HEK293T (cell line): ENCODE results near the gene RNASE9.
"Not testable (repeated sequence)": the region's sequence is repeated elsewhere in the genome, so short reads cannot be mapped to it uniquely, and the experiment has no call there.

Experiments used
- CTCF ChIA-PET: fragments of 350-600 bp; formaldehyde crosslinking; extraction: SDS; loops from one replicate; lab custom pipeline; 2021; ENCODE audit warnings: antibody characterized with exemption, inconsistent platforms; lab: Yijun Ruan, JAX
- POLR2A ChIA-PET: fragments of 350-600 bp; formaldehyde crosslinking; extraction: SDS; loops from one replicate; lab custom pipeline; 2020; ENCODE audit warnings: antibody characterized with exemption, inconsistent platforms; lab: Yijun Ruan, JAX
- DNase-seq: peaks from one replicate; pipeline ENCODE4 v3.0.0; 2012; ENCODE audit warnings: mixed read lengths; ENCODE audit errors: extremely low spot score
- ARNT ChIP-seq: fragments of 450-650 bp; IDR thresholded peaks from 2 replicates; pipeline ENCODE4 v1.6.1; 2017; ENCODE audit warnings: mild to moderate bottlenecking
- BHLHE40 ChIP-seq: fragments of 450-650 bp; IDR thresholded peaks from 2 replicates; pipeline ENCODE4 v1.6.1; 2016; ENCODE audit warnings: mild to moderate bottlenecking, moderate library complexity, borderline replicate concordance
- CTBP1 ChIP-seq: fragments of 450-650 bp; IDR thresholded peaks from 2 replicates; pipeline ENCODE4 v1.6.1; 2016; ENCODE audit warnings: borderline replicate concordance
- ELF4 ChIP-seq: fragments of 450-650 bp; IDR thresholded peaks from 2 replicates; pipeline ENCODE4 v1.6.1; 2017; ENCODE audit warnings: antibody characterized with exemption
- FOXA1 ChIP-seq: fragments of 450-650 bp; IDR thresholded peaks from 2 replicates; pipeline ENCODE4 v1.6.1; 2016; ENCODE audit warnings: mild to moderate bottlenecking
- FOXK2 ChIP-seq: fragments of 450-650 bp; IDR thresholded peaks from 2 replicates; pipeline ENCODE4 v1.6.1; 2016; ENCODE audit warnings: mild to moderate bottlenecking
- FOXM1 ChIP-seq: fragments of 450-650 bp; IDR thresholded peaks from 2 replicates; pipeline ENCODE4 v1.6.1; 2017; ENCODE audit warnings: mild to moderate bottlenecking, borderline replicate concordance
- HDGF ChIP-seq: fragments of 450-650 bp; IDR thresholded peaks from 2 replicates; pipeline ENCODE4 v1.6.1; 2017; ENCODE audit warnings: antibody characterized with exemption, borderline replicate concordance
- L3MBTL2 ChIP-seq: fragments of 450-650 bp; conservative IDR thresholded peaks from 2 replicates; pipeline ENCODE4 v1.6.1; 2016; ENCODE audit warnings: mild to moderate bottlenecking
- LEF1 ChIP-seq: fragments of 450-650 bp; IDR thresholded peaks from 2 replicates; pipeline ENCODE4 v1.6.1; 2017; ENCODE audit warnings: mild to moderate bottlenecking, borderline replicate concordance
- NFRKB ChIP-seq: fragments of 450-650 bp; IDR thresholded peaks from 2 replicates; pipeline ENCODE4 v1.6.1; 2016; ENCODE audit warnings: mild to moderate bottlenecking, moderate library complexity
- PKNOX1 ChIP-seq: fragments of 450-650 bp; IDR thresholded peaks from 2 replicates; pipeline ENCODE4 v1.6.1; 2016
- SP1 ChIP-seq: fragments of 450-650 bp; IDR thresholded peaks from 2 replicates; pipeline ENCODE4 v1.6.1; 2017
- SUZ12 ChIP-seq: fragments of 450-650 bp; IDR thresholded peaks from 2 replicates; pipeline ENCODE4 v1.6.1; 2016; ENCODE audit warnings: mild to moderate bottlenecking
- TARDBP ChIP-seq: fragments of 450-650 bp; IDR thresholded peaks from 2 replicates; pipeline ENCODE4 v1.6.1; 2016
- ZNF384 ChIP-seq: fragments of 450-650 bp; IDR thresholded peaks from 2 replicates; pipeline ENCODE4 v1.6.1; 2016

RNASE9 gene

GRCh38 chr14:20578784-20579502 lies 18.1 kb upstream of the RNASE9 start:
- ChIA-PET POLR2A (no interaction called here), CTCF (no interaction called here)
- no peak for DNase-seq
- no peak for TF ChIP-seq NFRKB
- TF ChIP-seq ZNF384: no peak
- TF ChIP-seq FOXK2: no peak
- no peak for TF ChIP-seq FOXA1
- TF ChIP-seq ARNT: no peak
- TF ChIP-seq TARDBP: no peak
- TF ChIP-seq SUZ12: no peak
- no peak for TF ChIP-seq HDGF
- TF ChIP-seq ELF4: no peak
- TF ChIP-seq FOXM1: no peak
- TF ChIP-seq BHLHE40: no peak
- TF ChIP-seq L3MBTL2: no peak
- no peak for TF ChIP-seq LEF1
- TF ChIP-seq PKNOX1: no peak
- TF ChIP-seq CTBP1: no peak
- no peak for TF ChIP-seq SP1

- no peak for DNase-seq
- no peak for TF ChIP-seq FOXK2
- TF ChIP-seq ARNT: no peak
- no peak for TF ChIP-seq PKNOX1
- no peak for TF ChIP-seq FOXM1
- TF ChIP-seq ZNF384: no peak
- no peak for TF ChIP-seq FOXA1
- no peak for TF ChIP-seq TARDBP
- TF ChIP-seq SP1: no peak
- no peak for TF ChIP-seq ELF4
- no peak for TF ChIP-seq L3MBTL2
- no peak for TF ChIP-seq SUZ12
- no peak for TF ChIP-seq LEF1
- no peak for TF ChIP-seq BHLHE40
- no peak for TF ChIP-seq NFRKB
- TF ChIP-seq CTBP1: no peak
- no peak for TF ChIP-seq HDGF
- ChIA-PET POLR2A (no interaction called here), CTCF (no interaction called here)
These were observed 17.5 kb upstream of the RNASE9 start for GRCh38 chr14:20578325-20578724.

- DNase-seq, POLR2A ChIA-PET, CTCF ChIA-PET: not testable (repeated sequence)
These were observed 11.6 kb upstream of the RNASE9 start for GRCh38 chr14:20572382-20572990.

DNA sequence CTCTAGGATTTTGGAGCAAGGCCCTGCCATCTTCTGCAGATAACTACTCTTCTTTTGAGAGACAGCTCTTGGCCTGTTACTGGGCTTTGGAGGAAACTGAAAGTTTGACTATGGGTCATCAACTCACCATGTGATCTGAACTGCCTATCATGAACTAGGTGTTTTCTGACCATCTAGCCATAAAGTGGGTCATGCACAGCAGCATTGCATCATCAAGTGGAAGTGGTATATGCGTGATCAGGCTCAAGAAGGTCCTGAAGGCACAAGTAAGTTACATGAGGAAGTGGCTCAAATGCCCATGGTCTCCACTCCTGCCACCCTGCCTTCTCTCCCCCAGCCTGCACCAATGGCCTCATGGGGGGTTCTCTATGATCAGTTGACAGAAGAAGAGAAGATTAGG lies 9.9 kb upstream of the RNASE9 start:
- CTCF ChIA-PET, DNase-seq, POLR2A ChIA-PET: not testable (repeated sequence)

- DNase-seq, CTCF ChIA-PET, POLR2A ChIA-PET: not testable (repeated sequence)
These were observed 9.0 kb upstream of the RNASE9 start for GRCh38 chr14:20569865-20570264.

GRCh38 chr14:20569066-20569465 lies 8.2 kb upstream of the RNASE9 start:
- TF ChIP-seq SUZ12 (no peak), TARDBP (no peak), L3MBTL2 (no peak), SP1 (no peak), FOXM1 (no peak), FOXA1 (no peak), CTBP1 (no peak), FOXK2 (no peak), NFRKB (no peak), ZNF384 (no peak), ELF4 (no peak), PKNOX1 (no peak), ARNT (no peak), BHLHE40 (no peak), LEF1 (no peak), HDGF (no peak)
- ChIA-PET CTCF (no interaction called here), POLR2A (no interaction called here)

DNA sequence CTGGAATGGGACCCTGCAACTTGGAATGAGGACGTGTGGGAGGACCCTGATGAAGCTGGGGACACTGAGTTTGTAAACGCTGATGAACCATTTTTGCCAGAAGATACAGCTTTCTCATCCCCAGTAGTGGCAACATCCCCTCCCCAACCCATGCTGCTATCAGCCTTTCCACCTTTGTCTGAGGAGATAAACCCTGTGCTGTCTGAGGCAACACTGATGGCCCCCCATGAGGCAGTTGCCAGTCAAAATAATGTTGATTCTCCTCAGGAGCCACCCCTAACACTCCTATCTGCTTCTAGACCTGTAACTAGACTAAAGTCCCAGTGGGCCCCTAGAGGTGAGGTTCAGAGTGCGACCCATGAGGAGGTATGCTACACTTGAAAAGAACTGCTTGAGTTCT lies 7.5 kb upstream of the RNASE9 start:
- DNase-seq: no peak
- ChIA-PET POLR2A (no interaction called here), CTCF (no interaction called here)
- TF ChIP-seq SUZ12: no peak
- TF ChIP-seq HDGF: no peak
- TF ChIP-seq FOXM1: no peak
- TF ChIP-seq FOXK2: no peak
- TF ChIP-seq SP1: no peak
- no peak for TF ChIP-seq ELF4

More at GRCh38 chr14:20569066-20569465, 8.2 kb upstream of the RNASE9 start:
- DNase-seq: no peak

DNA sequence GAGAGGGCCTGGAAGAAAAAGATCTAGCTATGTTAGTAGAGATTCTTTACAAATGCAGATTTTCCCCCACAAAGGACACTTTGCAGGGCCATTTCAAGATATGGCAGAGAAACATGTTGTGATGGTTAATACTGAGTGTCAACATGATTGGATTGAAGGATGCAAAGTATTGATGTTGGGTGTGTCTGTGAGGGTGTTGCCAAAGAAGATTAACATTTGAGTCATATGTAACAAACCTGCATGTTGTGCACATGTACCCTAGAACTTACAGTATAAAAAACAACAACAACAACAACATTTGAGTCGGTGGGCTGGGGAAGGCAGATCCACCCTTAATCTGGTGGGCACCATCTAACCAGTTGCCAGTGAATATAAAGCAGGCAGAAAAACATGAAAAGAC lies 6.4 kb upstream of the RNASE9 start:
- POLR2A ChIA-PET, CTCF ChIA-PET, DNase-seq: not testable (repeated sequence)
